AG04449 (cell line): ENCODE measurements around the gene OXSM.

Experiments used
- CTCF ChIA-PET: fragments of 350-600 bp; formaldehyde crosslinking; extraction: SDS; loops from one replicate; lab custom pipeline; 2021; ENCODE audit warnings: antibody characterized with exemption; lab: Yijun Ruan, JAX
- POLR2A ChIA-PET: fragments of 400-600, 350-600 bp; formaldehyde crosslinking; extraction: SDS; loops from one replicate; lab custom pipeline; 2020; ENCODE audit warnings: antibody characterized with exemption, inconsistent platforms; lab: Yijun Ruan, JAX
- DNase-seq: peaks from one replicate; pipeline ENCODE4 v3.0.0-alpha.2; 2010; ENCODE audit warnings: low read depth, low spot score
- H3K4me3 ChIP-seq: 2 replicates; pipeline ENCODE4 v1.5.1; 2011; ENCODE audit warnings: low read depth, mild to moderate bottlenecking, control low read depth, low read length
- TF ChIP-seq, protein P1 (sequence below): IDR thresholded peaks from one replicate; pipeline ENCODE4 v1.5.1; 2011; ENCODE audit warnings: mild to moderate bottlenecking, moderate library complexity, low read length, control low read depth, inconsistent platforms; ENCODE audit not compliant: insufficient read depth; ENCODE audit errors: missing control alignments

The OXSM gene

GRCh38 chr3:25830373-25831280 is 40.7 kb downstream of the OXSM start:
- DNase-seq, result no peak
- TF ChIP-seq, protein P1, sequence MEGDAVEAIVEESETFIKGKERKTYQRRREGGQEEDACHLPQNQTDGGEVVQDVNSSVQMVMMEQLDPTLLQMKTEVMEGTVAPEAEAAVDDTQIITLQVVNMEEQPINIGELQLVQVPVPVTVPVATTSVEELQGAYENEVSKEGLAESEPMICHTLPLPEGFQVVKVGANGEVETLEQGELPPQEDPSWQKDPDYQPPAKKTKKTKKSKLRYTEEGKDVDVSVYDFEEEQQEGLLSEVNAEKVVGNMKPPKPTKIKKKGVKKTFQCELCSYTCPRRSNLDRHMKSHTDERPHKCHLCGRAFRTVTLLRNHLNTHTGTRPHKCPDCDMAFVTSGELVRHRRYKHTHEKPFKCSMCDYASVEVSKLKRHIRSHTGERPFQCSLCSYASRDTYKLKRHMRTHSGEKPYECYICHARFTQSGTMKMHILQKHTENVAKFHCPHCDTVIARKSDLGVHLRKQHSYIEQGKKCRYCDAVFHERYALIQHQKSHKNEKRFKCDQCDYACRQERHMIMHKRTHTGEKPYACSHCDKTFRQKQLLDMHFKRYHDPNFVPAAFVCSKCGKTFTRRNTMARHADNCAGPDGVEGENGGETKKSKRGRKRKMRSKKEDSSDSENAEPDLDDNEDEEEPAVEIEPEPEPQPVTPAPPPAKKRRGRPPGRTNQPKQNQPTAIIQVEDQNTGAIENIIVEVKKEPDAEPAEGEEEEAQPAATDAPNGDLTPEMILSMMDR, result no peak
- POLR2A ChIA-PET, result interaction anchor here (1.0 kb wide), 1 partner anchor 10 kb away, joined by 3 read pairs; no protein-coding TSS in a partner anchor
- H3K4me3 ChIP-seq, result no peak overlapping the region
- CTCF ChIA-PET, result interaction anchor here (0.8 to 2.7 kb wide), 5 partner anchors 25 to 185 kb away, joined by 3 to 33 read pairs (median 5); partner anchors contain the start of gene OXSM

DNA sequence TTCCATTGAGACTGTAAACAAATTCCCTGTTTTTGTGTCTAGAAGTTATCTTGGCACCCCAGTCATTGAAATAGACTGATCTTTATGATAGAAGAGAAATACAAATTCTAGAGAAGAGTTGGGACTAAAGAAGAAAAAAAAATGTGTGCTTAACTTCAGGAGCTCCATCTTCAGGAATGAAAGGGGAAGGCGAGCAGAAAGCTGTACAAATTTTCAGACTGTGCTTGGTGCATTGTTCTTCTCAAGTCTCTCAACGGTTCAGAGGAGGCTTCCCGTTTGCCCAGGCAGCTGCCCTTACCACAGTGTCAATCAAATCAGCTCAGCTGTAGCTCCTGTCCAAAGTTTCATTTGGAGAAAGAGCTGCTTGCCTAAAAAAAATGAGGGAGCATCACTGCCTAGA is 41.7 kb downstream of the OXSM start:
- ChIA-PET POLR2A (interaction anchor here (1.0 kb wide), 1 partner anchor 11 kb away, joined by 3 read pairs; no protein-coding TSS in a partner anchor), CTCF (interaction anchor here (1.0 to 2.7 kb wide), 4 partner anchors 24 to 186 kb away, joined by 3 to 33 read pairs (median 5); partner anchors contain the start of gene OXSM)
- no peak overlapping the region for H3K4me3 ChIP-seq
- no peak for DNase-seq
- TF ChIP-seq, protein P1, result peak; percentile 40

GRCh38 chr3:25834346-25834745 is 44.5 kb downstream of the OXSM start:
- TF ChIP-seq, protein P1, result no peak
- H3K4me3 ChIP-seq, result no peak overlapping the region
- ChIA-PET CTCF (interaction anchor here (1.2 kb wide), 2 partner anchors 185 to 186 kb away, joined by 4 to 6 read pairs; no protein-coding TSS in a partner anchor), POLR2A (no interaction called here)
- no peak for DNase-seq

DNA sequence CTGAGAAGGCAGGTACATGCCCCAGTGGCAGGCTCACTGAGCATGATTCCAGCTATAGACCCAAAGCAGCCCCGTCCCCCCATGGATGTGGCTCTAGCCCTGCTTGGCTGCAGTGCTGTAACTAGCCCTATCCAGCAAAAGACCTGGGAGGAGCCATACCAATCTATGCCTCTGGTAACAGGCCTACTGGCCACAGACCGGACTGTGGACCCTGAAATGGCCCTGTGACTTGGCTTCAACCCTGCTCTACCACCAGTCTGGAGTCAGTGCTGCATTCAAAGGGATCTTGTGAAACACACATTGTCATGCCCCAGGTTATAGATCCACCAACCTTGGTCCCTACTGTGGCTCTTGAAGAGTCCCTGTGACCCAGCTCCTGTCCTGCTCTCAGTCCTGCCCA is 46.7 kb downstream of the OXSM start:
- ChIA-PET POLR2A (interaction anchor here (0.6 kb wide), 1 partner anchor 232 kb away, joined by 3 read pairs; no protein-coding TSS in a partner anchor), CTCF (interaction anchor here (1.5 kb wide), 1 partner anchor 188 kb away, joined by 3 read pairs; no protein-coding TSS in a partner anchor)
- no peak overlapping the region for H3K4me3 ChIP-seq
- TF ChIP-seq, protein P1, result no peak
- DNase-seq, result no peak

- TF ChIP-seq, protein P1, result no peak
- ChIA-PET CTCF (no interaction called here), POLR2A (no interaction called here)
- DNase-seq, result no peak
- no peak overlapping the region for H3K4me3 ChIP-seq
Measured at GRCh38 chr3:25837038-25837437, 47.1 kb downstream of the OXSM start.

- ChIA-PET POLR2A (no interaction called here), CTCF (no interaction called here)
- no peak overlapping the region for H3K4me3 ChIP-seq
- DNase-seq, result no peak
- TF ChIP-seq, protein P1, result no peak
Measured at GRCh38 chr3:25840099-25840498, 50.2 kb downstream of the OXSM start.
